ENCODE measurements around the gene TNIP2.

The TNIP2 gene

DNA sequence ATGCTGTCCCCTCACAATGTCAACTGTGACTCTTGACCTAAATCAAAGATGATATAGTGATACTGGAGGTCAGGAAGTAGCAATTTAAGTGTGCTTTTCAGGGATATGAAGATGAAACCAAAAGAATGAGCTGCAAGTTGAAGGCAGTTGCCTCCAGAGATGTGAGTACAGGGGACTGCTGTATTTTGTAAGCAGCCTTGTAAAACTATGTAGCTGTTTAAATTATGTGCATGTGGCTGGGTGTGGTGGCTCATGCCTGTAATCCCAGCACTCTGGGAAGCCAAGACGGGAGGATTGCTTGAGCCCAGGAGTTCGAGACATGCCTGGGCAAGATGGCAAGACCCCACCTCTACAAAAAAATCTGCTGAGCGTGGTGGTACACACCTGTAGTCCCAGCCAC lies 15.1 kb upstream of the TNIP2 start:
- in situ Hi-C loops (cut with MboI; ENCODE audit: low sequenced_read_pairs) = no loop called here

DNA sequence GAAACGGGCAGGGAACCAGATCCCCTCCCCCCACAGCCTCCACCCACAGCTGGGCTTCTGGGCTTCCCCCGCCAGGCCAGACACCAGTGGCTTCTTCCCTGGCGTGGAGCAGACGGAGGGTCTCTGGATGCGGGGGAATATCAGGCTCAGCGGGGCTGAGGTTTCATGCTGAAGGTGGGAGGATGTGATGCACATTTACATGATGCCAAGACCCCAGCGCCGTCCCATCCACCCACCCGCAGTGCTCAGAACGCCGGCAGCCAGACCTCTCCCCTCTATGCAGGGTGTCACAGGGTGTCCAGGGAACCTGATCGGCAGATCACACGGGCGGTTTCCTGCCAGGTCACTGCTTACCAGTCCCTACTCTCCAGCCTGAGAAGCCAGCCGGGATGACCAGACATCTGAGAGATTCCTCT lies 12.8 kb upstream of the TNIP2 start:
- in situ Hi-C loops (cut with MboI; ENCODE audit: low sequenced_read_pairs) = loop anchor here (10.0 kb wide), 1 partner anchor 166 kb away; no protein-coding TSS in a partner anchor

- in situ Hi-C loops (cut with MboI; ENCODE audit: low sequenced_read_pairs) = loop anchor here (10.0 kb wide), 1 partner anchor 167 kb away; no protein-coding TSS in a partner anchor
Measured at GRCh38 chr4:2768124-2768523, 12.0 kb upstream of the TNIP2 start.

DNA sequence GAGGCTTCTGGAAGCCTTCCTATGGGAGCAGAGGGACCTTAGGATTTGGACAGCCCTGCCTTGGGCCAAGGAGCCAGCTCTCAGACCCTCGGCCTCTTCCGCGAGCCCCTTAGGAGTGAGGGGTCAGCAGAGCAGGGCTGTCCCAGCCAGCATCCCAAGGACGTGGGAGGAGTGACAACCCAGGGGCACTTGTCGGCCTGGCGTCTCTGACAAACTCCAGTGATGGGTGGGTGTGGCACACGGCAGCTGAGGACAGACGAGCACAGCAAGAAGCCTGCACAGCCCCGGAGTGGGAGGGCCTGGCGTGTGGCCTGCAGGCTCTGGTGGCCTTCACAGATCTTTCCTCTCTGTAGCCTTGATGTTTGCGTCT lies 11.6 kb upstream of the TNIP2 start:
- in situ Hi-C loops (cut with MboI; ENCODE audit: low sequenced_read_pairs) = loop anchor here (10.0 kb wide), 1 partner anchor 167 kb away; no protein-coding TSS in a partner anchor

- in situ Hi-C loops (cut with MboI; ENCODE audit: low sequenced_read_pairs) = loop anchor here (10.0 kb wide), 1 partner anchor 168 kb away; no protein-coding TSS in a partner anchor
Measured at GRCh38 chr4:2767046-2767704, 11.0 kb upstream of the TNIP2 start.

DNA sequence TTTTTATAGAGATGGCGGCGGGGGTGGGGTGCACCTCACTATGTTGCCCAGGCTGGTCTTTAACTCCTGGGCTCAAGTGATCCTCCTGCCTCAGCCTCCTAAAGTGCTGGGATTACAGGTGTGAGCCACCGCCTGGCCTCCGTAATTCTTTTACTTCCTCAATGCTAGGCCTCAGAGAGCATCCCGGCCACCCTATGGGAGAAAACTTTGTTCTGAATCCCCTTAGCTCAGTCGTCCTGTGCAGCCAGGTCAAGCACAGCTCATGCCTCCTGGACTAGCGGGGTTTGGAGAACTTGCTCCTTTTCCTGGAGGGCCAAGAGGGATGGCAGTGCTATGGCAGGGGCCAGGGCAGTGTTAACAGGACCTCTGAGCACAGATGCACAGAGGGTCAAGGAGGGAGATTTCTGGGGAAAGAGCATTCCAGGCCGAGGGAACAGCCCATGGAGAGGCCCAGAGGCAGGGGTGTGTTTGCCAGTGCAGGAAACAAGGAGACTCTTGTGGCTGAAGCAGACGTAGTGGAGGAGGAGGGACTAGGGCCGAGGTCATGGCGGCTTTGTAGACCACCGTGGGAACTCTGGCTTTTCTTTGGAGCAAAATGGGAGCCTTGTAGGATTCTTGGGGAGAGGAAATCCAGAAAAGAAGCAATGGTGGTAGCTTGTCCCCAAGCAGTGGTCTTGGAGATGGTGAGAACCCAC lies 9.8 kb upstream of the TNIP2 start:
- in situ Hi-C loops (cut with MboI; ENCODE audit: low sequenced_read_pairs) = loop anchor here (10.0 kb wide), 1 partner anchor 169 kb away; no protein-coding TSS in a partner anchor

DNA sequence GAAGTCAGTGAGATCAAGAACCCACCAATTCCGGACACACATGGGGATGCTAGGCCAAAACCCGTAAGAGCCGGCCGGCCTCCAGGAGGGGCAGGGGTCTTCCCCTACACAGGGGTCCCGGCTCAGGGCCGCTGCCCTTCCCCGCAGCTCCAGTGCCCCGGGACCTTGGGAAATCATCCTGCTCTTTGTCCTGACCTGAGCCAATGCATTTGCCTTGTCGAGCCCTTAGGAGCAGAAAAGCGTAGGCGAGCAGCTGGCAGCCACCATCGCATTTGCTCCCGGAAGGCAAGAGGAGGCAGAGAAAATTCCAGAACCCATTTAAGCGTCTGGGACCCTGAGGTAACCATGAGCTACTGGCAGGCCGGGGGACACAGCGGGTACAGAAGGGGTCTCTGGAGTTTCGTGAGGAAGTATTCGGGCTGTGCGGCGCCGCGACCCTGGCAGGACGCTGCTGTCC lies 7.4 kb upstream of the TNIP2 start:
- in situ Hi-C loops (cut with MboI; ENCODE audit: low sequenced_read_pairs) = loop anchor here (10.0 kb wide), 1 partner anchor 171 kb away; no protein-coding TSS in a partner anchor

DNA sequence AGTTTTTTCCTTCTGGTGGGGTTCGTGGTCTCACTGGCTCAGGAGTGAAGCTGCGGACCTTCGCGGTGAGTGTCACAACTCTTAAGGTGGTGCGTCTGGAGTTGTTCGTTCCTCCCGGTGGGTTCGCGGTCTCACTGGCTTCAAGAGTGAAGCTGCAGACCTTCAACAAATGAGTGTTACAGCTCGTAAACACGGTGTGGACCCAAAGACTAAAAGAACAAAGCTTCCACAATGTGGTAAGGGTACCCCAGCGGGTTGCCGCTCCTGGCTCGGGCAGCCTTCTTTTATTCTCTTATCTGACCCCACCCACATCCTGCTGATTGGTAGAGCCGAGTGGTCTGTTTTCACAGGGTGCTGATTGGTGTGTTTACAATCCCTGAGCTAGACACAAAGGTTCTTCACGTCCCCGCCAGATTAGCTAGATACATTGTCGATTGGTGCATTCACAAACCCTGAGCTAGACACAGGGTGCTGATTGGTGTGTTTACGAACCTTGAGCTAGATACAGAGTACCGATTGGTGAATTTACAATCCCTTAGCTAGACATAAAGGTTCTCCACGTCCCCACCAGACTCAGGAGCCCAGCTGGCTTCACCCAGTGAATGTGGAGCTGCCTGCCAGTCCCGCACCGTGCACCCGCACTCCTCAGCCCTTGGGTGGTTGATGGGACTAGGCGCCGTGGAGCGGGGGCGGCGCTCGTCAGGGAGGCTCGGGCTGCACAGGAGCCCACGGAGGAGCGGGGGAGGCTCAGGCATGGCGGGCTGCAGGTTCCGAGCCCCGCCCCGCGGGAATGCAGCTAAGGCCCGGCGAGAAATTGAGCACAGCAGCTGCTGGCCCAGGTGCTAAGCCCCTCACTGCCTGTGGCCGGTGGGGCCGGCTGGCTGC lies 6.6 kb upstream of the TNIP2 start:
- in situ Hi-C loops (cut with MboI; ENCODE audit: low sequenced_read_pairs) = loop anchor here (10.0 kb wide), 1 partner anchor 172 kb away; no protein-coding TSS in a partner anchor

- in situ Hi-C loops (cut with MboI; ENCODE audit: low sequenced_read_pairs) = loop anchor here (10.0 kb wide), 1 partner anchor 173 kb away; no protein-coding TSS in a partner anchor
Measured at GRCh38 chr4:2762048-2762447, 5.9 kb upstream of the TNIP2 start.

GRCh38 chr4:2761035-2761923 lies 5.1 kb upstream of the TNIP2 start:
- in situ Hi-C loops (cut with MboI; ENCODE audit: low sequenced_read_pairs) = loop anchor here (10.0 kb wide), 1 partner anchor 174 kb away; no protein-coding TSS in a partner anchor

DNA sequence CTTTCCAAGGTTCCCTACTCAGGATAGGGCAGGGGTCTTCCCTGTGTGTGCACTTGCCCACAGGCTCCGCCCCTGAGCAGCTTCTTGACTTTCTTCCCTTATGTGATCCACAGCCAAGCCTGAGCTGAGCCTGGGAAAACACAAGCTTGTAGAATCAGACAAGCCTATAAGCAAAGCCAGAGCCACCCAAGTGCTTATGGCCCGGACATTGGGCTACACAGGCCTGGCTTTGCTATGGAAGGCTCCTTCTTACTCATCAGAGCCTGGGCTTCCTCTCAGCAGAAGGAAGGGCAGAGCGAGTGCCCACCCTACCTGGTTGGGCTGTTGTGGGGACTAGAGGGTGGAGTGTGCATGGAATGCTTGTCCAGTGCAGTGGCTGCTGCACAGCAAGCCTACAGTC lies 1.3 kb upstream of the TNIP2 start:
- in situ Hi-C loops (cut with MboI; ENCODE audit: low sequenced_read_pairs) = no loop called here

GRCh38 chr4:2756691-2757350 lies 685 bp upstream of the TNIP2 start:
- in situ Hi-C loops (cut with MboI; ENCODE audit: low sequenced_read_pairs) = no loop called here

DNA sequence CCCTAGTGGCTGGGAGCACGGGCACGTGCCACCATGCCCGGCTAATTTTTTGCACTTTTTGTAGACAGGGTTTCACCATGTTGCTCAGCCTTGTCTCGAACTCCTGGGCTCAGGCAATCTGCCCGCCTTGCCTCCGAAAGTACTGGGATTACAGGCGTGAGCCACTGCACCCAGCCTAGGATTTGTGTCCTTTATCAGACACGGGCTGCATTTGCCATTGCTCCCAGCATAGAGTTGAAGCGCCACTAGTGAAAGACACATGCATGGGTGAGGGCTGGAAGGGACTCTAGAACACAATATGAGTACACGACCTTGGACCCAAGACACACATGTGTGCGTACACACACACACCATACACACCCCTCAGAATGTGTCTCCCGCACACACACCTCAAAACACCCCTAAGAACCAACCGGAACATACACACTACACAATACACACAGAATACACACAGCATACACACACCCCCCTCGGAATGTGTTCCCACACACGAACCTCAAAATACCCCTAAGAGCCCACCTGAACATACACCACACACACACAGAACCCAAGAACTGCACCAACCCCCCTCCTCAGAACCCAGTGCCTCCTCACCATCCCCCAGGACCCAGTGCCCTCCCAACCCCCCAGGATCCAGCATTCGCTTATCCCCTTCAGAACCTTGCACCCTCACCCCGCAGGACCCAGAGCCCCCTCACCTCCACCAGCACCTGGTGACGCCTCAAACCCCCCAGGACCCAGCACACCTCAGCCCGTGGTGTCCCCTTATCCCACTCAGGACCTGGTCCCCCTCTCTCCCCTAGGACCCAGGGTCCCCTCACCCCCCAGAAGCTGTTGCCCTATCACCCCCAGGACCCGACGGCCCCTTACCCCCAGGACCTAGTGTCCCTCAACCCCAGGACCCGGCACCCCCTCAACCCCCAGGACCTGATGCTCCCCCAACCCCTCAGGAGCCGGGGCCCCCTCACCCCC lies 1.0 kb downstream of the TNIP2 start:
- in situ Hi-C loops (cut with MboI; ENCODE audit: low sequenced_read_pairs) = no loop called here

GRCh38 chr4:2753436-2753835 lies 2.7 kb downstream of the TNIP2 start:
- in situ Hi-C loops (cut with MboI; ENCODE audit: low sequenced_read_pairs) = no loop called here

- in situ Hi-C loops (cut with MboI; ENCODE audit: low sequenced_read_pairs) = no loop called here
Measured at GRCh38 chr4:2750719-2751605, 5.2 kb downstream of the TNIP2 start.

GRCh38 chr4:2746891-2747695 lies 9.0 kb downstream of the TNIP2 start:
- in situ Hi-C loops (cut with MboI; ENCODE audit: low sequenced_read_pairs) = no loop called here
